ENCODE results near the gene ANKLE1. TPM values are rescaled to one million over a fixed set of nuclear protein-coding genes. Genes with fewer than 3 reads are reported as not detected.
A peak's percentile ranks its signal among the peaks of the same experiment; 100 is the strongest.

ANKLE1 gene
- total and polyA plus RNA-seq, 2 donors (not counting 1 experiment from before 2014, with no cell fraction given): 0.08 to 0.17 TPM

DNA sequence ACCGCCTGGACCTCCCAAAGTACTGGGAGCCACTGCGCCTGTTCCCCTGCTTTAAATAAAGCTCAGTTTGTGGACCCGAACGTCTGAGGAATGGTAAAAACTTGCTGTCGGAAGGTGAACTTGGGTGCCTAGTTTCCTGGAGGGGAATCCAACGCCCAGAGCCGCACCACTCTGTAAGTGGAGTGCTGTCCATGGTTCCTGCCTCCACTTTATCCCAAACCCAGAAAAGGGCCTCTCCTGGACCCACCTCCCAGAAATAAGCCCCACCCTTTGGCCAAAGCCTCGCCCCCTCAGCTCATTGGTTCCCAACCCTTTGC, 50.6 kb downstream of the ANKLE1 start:
- Histone ChIP-seq H3K9me3 (ENCODE audit: control insufficient read depth, insufficient read depth, low read depth, low read length) (no peaks in the 10 kb centered on the region), H3K9ac (ENCODE audit: insufficient read depth, low read length) (no peak overlapping the region), H2AFZ (ENCODE audit: low read length) (no peak overlapping the region), H3K4me3 (replicated peaks in 1 of 4; ENCODE audit: control extremely low read depth in 1 of 4, insufficient read depth in 1 of 4, low read depth in 3 of 4, low read length in 4 of 4) (no peak overlapping the region), H3K4me1 (ENCODE audit: control insufficient read depth, extremely low read depth, insufficient read depth, low read length) (no peaks in the 10 kb centered on the region), H3K27ac (ENCODE audit: insufficient read depth, low read length) (no peak overlapping the region), H3K4me2 (ENCODE audit: extremely low read depth, insufficient read depth, low read length) (no peak overlapping the region), H3K36me3 (ENCODE audit: control insufficient read depth, insufficient read depth, low read length) (peaks cover 3% of the 10 kb centered on the region), H4K20me1 (ENCODE audit: control insufficient read depth, extremely low read depth, insufficient read depth, low read length) (no peaks in the 10 kb centered on the region), H3K79me2 (ENCODE audit: control insufficient read depth, insufficient read depth, low read length) (no peaks in the 10 kb centered on the region), H3K27me3 (ENCODE audit: control insufficient read depth, insufficient read depth, low read length) (no peaks in the 10 kb centered on the region)
- TF ChIP-seq CTCF (conservative IDR thresholded peaks at IDR 0.05 in 1 of 2, IDR thresholded peaks at IDR 0.05 in 1 of 2; ENCODE audit: low read depth in 1 of 2, low read length in 2 of 2) (no peak), EZH2 (IDR thresholded peaks at IDR 0.05; ENCODE audit: low read length, missing control alignments) (no peak)
- no peak for DNase-seq (ENCODE audit: low read depth in 2 of 2)

DNA sequence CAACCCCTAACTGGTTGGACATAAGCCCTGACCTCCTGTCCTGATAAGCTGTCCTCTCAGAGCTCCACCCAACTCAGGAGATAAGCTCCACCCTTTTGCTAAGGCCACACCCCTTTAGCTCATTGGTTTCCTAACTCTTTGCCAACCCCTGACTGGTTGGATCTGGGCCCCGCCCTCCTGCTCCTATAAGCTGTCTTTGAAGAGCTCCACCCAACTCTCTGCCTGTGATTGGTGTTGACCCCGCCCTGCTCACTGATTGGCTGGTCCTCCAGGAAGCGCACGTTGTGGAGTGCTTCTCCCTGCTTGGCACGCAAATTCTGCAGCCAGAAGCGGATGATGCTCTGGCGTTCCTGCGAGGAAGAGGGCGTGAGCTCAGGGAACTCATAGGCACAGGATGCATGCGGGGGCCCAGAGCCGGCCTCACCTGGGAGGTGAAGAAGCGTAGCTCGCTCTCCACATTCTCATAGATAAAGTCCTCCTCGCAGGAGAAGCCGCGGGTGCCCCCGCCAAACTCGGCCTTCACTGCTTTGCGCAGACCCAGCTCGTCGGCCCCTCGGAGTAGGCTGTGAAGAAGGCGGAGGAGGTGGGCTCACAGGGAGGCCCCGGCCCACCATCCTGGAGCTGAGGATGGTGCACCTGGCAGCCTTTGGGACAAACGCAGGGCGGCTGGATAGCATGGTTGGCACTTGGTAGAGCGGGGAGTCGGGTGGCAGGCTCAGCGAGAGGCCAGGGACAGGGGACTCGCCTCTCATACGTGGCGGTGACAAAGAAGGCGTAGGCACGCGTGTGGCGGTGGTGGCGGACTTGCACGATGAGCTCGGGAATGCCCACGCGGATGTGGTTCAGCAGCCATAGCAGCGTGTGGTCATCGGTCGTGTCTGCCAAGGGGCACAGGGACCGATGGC, 51.2 kb downstream of the ANKLE1 start:
- DNase-seq (ENCODE audit: low read depth in 2 of 2): peak; percentile 42 to 52
- no peaks in the 10 kb centered on the region for H3K27me3 ChIP-seq (ENCODE audit: control insufficient read depth, insufficient read depth, low read length)
- H3K36me3 ChIP-seq (ENCODE audit: control insufficient read depth, insufficient read depth, low read length): no peaks in the 10 kb centered on the region
- H3K9me3 ChIP-seq (ENCODE audit: control insufficient read depth, insufficient read depth, low read depth, low read length): no peaks in the 10 kb centered on the region
- no peak overlapping the region for H3K4me3 ChIP-seq (replicated peaks in 1 of 4; ENCODE audit: control extremely low read depth in 1 of 4, insufficient read depth in 1 of 4, low read depth in 3 of 4, low read length in 4 of 4)
- TF ChIP-seq CTCF (conservative IDR thresholded peaks at IDR 0.05 in 1 of 2, IDR thresholded peaks at IDR 0.05 in 1 of 2; ENCODE audit: low read depth in 1 of 2, low read length in 2 of 2) (no peak), EZH2 (IDR thresholded peaks at IDR 0.05; ENCODE audit: low read length, missing control alignments) (no peak)
- no peaks in the 10 kb centered on the region for H3K4me1 ChIP-seq (ENCODE audit: control insufficient read depth, extremely low read depth, insufficient read depth, low read length)
- H3K27ac ChIP-seq (ENCODE audit: insufficient read depth, low read length): no peak overlapping the region
- no peak overlapping the region for H3K4me2 ChIP-seq (ENCODE audit: extremely low read depth, insufficient read depth, low read length)
- H2AFZ ChIP-seq (ENCODE audit: low read length): no peak overlapping the region
- no peaks in the 10 kb centered on the region for H4K20me1 ChIP-seq (ENCODE audit: control insufficient read depth, extremely low read depth, insufficient read depth, low read length)
- no peaks in the 10 kb centered on the region for H3K79me2 ChIP-seq (ENCODE audit: control insufficient read depth, insufficient read depth, low read length)
- H3K9ac ChIP-seq (ENCODE audit: insufficient read depth, low read length): no peak overlapping the region

DNA sequence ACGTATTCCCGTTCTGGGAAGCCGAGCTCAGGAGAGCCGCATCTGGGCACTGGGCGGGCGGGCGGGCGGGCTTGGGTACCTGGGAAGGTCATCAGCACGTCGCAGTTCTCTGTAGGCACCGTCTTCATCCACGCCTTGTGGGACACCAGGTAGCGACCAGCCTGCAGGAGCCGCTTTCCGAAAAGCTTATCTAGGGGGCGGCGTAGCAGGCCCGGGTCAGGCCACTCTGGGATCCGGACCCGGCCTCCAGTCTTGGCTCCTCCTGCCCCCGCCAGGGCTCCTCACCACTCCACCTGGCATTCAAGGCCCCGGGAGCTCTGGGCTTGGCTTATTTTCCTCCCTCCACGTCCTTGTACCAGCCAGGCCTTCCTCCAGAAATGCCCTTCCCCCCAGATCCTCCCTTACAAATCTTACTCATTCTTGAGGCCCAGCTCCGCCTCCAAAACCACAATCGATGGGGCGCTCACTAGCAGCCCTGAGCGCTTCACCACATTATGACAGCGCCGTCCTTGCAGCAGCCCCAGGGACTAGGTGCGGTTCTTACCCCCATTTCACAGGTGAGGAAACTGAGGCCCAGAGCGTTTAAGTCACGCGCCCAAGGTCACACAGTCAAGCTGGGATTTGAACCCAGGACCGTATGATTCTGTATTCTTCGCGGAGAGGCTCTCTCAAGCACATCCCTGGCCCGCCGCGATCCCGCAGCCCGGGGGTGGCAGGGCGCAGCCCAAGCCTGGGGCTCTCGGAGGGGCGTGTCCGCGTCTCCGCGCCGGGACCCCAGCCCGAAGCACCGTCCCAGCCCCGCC, 52.1 kb downstream of the ANKLE1 start:
- Histone ChIP-seq H3K4me2 (ENCODE audit: extremely low read depth, insufficient read depth, low read length) (peak overlapping the region; percentile 72), H3K27ac (ENCODE audit: insufficient read depth, low read length) (peak overlapping the region; percentile 45), H3K9me3 (ENCODE audit: control insufficient read depth, insufficient read depth, low read depth, low read length) (no peaks in the 10 kb centered on the region), H3K27me3 (ENCODE audit: control insufficient read depth, insufficient read depth, low read length) (no peaks in the 10 kb centered on the region), H3K36me3 (ENCODE audit: control insufficient read depth, insufficient read depth, low read length) (no peaks in the 10 kb centered on the region), H3K4me1 (ENCODE audit: control insufficient read depth, extremely low read depth, insufficient read depth, low read length) (peaks cover 3% of the 10 kb centered on the region), H3K4me3 (replicated peaks in 1 of 4; ENCODE audit: control extremely low read depth in 1 of 4, insufficient read depth in 1 of 4, low read depth in 3 of 4, low read length in 4 of 4) (peak overlapping the region; percentile 52 to 80 (median 60)), H2AFZ (ENCODE audit: low read length) (peak overlapping the region; percentile 81), H3K79me2 (ENCODE audit: control insufficient read depth, insufficient read depth, low read length) (no peaks in the 10 kb centered on the region), H3K9ac (ENCODE audit: insufficient read depth, low read length) (peak overlapping the region; percentile 62), H4K20me1 (ENCODE audit: control insufficient read depth, extremely low read depth, insufficient read depth, low read length) (no peaks in the 10 kb centered on the region)
- no peak for TF ChIP-seq EZH2 (IDR thresholded peaks at IDR 0.05; ENCODE audit: low read length, missing control alignments)
- TF ChIP-seq CTCF (conservative IDR thresholded peaks at IDR 0.05 in 1 of 2, IDR thresholded peaks at IDR 0.05 in 1 of 2; ENCODE audit: low read depth in 1 of 2, low read length in 2 of 2): no peak
- DNase-seq (ENCODE audit: low read depth in 2 of 2): peak; percentile 82 to 85

All from fibroblast of lung (primary cell).